Measurements from ENCODE around the gene TET2.

Gene TET2

DNA sequence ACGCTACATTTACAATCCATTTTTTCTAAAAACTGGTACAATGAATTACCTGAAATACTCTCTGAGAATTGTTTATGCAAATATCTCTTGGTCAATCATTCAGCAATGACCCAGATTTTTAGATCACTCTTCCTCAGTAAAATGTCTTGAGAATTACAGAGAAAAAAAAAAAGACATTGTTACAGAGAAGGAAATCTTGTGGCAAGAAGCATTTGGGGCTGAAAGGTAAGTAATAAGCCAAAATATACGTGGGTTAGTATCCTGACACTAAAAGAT, 19.6 kb upstream of the TET2 start:
- no peak for DNase-seq (ENCODE audit: low read depth)
- H3K4me3 ChIP-seq (ENCODE audit: low read depth, low read length), result no peak overlapping the region
- TF ChIP-seq, protein P1, sequence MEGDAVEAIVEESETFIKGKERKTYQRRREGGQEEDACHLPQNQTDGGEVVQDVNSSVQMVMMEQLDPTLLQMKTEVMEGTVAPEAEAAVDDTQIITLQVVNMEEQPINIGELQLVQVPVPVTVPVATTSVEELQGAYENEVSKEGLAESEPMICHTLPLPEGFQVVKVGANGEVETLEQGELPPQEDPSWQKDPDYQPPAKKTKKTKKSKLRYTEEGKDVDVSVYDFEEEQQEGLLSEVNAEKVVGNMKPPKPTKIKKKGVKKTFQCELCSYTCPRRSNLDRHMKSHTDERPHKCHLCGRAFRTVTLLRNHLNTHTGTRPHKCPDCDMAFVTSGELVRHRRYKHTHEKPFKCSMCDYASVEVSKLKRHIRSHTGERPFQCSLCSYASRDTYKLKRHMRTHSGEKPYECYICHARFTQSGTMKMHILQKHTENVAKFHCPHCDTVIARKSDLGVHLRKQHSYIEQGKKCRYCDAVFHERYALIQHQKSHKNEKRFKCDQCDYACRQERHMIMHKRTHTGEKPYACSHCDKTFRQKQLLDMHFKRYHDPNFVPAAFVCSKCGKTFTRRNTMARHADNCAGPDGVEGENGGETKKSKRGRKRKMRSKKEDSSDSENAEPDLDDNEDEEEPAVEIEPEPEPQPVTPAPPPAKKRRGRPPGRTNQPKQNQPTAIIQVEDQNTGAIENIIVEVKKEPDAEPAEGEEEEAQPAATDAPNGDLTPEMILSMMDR (conservative IDR thresholded peaks at IDR 0.05; ENCODE audit: low read depth, low read length), result no peak

DNA sequence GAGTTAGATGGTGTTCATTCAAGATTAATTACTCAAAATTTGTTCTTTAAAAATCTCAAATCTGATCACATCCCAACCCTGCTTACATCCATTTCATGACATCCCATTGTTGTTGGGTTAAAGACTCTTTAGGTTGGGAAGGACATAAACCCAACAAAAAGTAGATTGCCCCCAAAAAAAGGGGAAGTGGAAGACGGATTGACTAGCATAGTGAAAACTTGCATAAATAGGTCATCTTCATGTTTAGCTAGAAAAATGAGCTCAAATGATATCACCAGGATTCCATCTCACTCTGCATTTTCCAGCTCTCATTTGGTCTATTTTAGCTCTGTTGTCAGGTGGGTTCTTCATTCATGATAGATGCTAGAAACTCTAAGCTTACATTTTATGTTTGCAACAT, 18.5 kb upstream of the TET2 start:
- TF ChIP-seq, protein P1 (conservative IDR thresholded peaks at IDR 0.05; ENCODE audit: low read depth, low read length), result no peak
- no peak for DNase-seq (ENCODE audit: low read depth)
- H3K4me3 ChIP-seq (ENCODE audit: low read depth, low read length), result no peak overlapping the region

DNA sequence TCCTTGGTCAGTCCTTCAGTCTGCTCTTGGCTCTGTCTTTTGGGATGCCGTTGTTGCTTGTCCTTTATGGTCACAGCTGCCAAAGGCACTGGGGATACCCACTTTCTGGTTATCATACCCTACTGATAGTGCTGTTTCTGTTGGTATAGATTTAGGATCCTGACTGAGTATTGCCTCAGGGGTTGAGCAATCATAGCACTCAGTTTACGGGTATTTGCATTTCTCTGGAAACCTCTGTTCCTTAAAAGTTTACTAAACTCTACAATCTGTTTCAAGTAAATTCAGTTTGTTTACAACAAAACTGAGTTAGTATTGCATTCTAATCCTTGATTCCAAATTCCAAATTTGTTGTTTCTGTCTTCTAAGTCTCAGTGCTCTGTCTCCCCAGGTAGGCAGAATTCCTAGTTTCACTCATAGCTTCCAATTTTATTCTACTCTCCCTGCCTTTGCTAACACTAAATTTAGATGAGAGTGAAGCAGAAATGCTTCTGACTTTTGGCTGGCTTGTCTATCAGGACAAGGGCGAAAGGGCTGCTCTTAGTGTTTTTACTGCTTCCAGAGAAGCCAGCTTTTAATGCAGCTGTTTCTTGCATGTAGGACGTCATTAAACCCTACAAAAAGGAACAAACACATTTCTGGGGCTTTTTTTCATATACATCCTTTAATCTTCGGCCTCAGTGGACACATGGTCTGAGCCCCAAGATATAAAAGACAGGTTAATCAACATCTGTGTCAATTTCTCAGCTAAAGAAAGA, 17.2 kb upstream of the TET2 start:
- DNase-seq (ENCODE audit: low read depth), result no peak
- no peak overlapping the region for H3K4me3 ChIP-seq (ENCODE audit: low read depth, low read length)
- TF ChIP-seq, protein P1 (conservative IDR thresholded peaks at IDR 0.05; ENCODE audit: low read depth, low read length), result no peak

DNA sequence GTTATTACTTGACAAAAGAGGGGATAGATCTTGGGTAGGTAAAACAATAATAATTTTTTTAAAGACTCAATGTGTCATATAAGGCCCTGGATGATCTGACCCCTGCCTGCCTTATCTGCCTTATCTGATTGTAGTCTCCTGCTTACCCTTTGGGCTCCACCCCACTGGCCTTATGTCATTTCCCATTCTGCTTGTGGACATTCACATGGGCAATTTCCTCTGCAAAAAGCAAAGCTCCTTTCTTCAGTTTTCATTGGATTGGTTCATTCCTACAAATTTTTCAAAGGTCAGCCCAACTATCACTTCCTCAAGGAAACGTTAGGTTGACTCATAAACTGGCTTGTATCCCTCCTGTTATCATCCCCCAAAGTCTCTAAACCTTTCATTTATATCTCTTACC, 15.7 kb upstream of the TET2 start:
- TF ChIP-seq, protein P1 (conservative IDR thresholded peaks at IDR 0.05; ENCODE audit: low read depth, low read length), result no peak
- DNase-seq (ENCODE audit: low read depth), result no peak

DNA sequence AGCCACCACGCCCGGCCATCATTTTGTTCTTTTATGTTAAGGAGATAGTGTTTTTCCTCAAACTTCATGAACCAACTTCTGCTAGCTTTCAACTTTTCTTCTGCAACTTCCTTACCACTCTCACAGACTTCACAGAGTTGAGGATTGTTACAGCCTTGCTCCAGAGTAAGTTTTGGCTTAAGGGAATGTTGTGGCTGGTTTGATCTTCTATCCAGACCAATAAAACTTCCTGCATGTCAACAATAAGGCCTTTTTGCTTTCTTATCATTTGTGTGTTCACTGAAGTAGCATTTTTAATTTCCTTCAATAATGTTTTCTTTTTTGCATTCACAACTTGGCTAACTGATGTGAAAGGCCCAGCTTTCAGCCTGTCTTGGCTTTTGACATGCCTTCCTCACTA, 12.7 kb upstream of the TET2 start:
- TF ChIP-seq, protein P1 (conservative IDR thresholded peaks at IDR 0.05; ENCODE audit: low read depth, low read length), result no peak
- no peak overlapping the region for H3K4me3 ChIP-seq (ENCODE audit: low read depth, low read length)
- no peak for DNase-seq (ENCODE audit: low read depth)

More for the DNA sequence above, 15.7 kb upstream of the TET2 start:
- no peak overlapping the region for H3K4me3 ChIP-seq (ENCODE audit: low read depth, low read length)

DNA sequence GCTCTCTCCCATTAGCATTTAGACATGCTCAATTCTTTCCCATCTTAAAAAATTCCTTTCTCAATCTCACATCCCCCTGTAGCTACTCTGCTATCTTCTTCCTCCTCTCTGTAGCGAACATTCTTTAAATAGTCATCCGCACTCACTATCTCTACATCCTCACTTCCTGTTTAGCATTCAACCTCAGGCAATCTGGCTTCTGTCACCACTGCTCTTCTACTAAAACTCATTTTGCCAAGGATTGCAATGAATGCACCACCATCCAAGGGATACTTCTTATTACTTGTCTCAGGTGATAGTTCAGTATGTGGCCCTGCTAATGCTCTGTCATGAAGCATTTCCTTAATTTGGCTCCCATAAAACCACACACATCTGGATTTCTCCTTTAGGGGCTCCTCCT, 10.9 kb upstream of the TET2 start:
- H3K4me3 ChIP-seq (ENCODE audit: low read depth, low read length), result no peak overlapping the region
- TF ChIP-seq, protein P1 (conservative IDR thresholded peaks at IDR 0.05; ENCODE audit: low read depth, low read length), result no peak
- DNase-seq (ENCODE audit: low read depth), result peak; percentile 28

DNA sequence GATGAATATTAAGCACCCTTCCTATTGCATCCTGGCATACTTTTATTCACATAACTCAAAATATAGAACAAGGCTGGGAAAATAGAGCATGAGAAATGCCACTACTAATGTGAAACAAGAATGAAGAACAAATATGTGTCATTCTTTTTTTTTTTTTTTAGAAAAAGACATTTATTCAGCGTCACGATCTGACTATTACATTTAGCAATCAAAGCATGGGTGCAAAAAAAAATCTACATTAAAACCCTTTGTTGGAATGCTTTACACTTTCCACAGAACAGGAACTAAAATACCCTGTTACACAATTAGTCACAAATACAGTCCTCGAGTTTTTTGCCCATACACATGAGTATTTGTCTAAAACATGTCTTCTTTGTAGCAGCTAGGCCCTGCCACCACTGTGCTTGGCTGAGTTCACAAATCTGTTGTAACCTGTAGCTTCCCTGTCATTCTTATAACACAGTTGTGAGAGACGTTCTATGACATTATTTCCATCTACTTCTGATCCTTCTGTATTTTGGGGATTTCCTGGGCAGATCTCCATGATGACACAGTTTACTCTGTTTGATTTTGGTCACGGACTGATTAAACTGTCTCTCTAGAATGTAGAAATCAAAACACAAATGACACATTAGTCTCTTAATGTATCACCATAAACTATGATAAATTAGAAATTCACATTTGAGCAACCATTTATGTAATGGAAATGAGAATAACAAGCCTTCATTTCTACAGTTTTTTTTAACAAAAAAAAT, 9.4 kb upstream of the TET2 start:
- DNase-seq (ENCODE audit: low read depth), result no peak
- TF ChIP-seq, protein P1 (conservative IDR thresholded peaks at IDR 0.05; ENCODE audit: low read depth, low read length), result no peak
- H3K4me3 ChIP-seq (ENCODE audit: low read depth, low read length), result no peak overlapping the region

Measured in choroid plexus epithelial cell (primary cell).